ENCODE results near the gene PRDM16.
A peak's percentile ranks its signal among the peaks of the same experiment; 100 is the strongest.

The PRDM16 gene

DNA sequence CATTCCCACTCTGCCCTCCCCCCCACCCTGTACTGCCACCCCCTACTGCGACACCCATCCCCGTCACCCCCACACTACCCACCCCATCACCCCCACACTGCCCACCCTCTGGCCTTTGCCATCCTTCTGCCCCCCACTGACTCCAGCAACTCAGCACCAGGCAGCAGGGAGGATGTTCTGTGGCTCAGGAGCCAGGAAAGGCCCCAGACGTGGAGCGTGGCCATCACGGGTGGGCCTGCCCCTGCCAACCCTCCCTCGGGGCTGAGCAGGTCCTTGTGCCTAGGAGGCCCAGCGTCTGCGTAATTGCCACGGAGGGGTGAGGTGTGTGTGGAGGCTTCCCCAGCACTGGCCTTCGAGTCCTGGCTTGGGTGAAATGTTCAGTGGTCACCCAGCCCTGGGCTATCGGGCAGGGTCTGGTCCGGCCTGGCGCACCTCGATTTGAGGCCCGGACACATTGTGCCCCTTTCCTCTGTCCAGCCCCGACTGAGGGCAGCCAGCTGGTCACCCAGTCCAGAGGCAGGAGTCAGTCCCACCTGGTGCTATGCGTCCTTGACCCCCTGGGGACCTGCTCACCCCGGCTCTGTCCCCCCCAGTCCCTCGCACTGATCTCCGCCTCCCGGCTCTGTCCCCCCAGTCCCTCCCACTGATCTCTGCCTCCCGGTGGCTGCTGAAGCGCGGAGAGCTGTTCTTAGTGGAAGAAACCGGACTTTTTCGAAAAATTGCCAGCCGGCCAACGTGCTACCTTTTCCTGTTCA lies 408.4 kb downstream of the PRDM16 start:
- no peak for DNase-seq

DNA sequence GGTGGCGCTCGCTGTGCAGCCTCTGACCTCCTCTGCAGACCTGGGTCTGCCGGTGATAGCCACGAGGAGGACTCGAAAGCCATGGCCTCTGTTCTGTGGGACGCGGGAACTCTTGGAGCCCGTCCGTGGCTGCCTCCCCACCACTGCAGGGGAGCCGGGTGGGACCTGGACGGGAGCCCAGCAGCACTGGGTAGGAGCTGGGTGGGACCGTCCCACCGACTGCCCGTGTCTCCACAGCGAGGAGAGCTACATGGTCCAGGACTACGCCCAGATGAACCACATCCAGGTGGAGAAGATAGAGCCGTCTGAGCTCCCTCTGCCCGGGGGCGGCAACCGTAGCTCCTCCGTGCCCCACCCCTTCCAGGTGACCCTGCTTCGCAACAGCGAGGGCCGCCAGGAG lies 409.2 kb downstream of the PRDM16 start:
- DNase-seq: no peak

DNA sequence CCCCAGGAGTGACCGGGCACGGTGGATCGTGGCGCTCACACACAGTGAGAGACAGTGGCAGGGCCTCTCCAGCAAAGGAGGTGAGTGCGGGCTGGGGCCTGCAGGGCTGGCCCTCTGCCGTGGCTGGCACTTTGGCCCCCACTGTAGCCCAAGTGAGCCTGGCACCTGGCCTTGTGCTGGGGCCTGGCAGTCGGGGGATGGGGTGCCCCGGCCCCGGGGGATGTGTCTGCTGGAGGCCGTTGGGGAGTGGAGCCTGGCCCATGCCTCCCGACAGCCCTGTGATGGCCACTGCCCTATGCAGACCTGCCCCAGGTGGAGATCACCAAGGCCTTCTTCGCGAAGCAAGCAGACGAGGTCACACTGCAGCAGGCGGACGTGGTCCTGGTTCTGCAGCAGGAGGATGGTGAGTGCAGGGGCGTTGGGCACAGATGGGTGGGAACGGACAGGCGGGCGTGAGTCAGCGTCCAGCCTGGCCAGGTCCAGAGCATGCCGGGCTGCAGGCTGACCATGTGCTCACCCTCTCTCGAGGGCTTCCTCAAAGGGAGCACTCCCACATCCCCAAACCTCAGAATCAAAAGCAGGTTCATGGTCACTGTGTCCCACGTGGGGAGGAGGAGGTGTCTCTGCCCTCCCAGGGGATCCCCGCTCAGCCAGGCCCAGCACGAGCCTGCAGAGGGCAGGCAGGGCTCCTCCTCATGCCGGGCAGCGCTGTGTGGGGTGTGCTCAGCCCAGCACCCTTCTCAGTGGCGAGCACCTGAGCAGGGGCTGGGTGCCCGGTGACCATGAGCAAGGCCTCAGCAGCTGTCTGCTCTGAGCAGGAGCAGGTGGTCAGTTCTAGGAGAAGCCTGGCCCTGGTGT lies 410.7 kb downstream of the PRDM16 start:
- no peak for DNase-seq

DNA sequence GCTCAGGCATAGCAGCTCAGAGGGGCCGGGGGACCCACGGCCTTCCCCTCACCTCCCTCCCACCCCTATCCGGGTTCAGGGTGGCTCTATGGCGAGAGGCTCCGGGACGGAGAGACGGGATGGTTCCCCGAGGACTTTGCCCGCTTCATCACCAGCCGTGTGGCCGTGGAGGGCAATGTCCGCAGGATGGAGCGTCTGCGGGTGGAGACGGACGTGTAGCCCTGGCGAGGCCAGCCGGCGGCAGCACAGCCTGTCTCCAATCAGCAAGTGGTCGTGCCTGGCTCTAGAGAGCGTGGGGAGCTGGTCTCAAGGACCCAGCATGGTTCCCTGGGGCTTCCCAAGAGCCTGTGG lies 411.3 kb downstream of the PRDM16 start:
- DNase-seq: no peak

DNA sequence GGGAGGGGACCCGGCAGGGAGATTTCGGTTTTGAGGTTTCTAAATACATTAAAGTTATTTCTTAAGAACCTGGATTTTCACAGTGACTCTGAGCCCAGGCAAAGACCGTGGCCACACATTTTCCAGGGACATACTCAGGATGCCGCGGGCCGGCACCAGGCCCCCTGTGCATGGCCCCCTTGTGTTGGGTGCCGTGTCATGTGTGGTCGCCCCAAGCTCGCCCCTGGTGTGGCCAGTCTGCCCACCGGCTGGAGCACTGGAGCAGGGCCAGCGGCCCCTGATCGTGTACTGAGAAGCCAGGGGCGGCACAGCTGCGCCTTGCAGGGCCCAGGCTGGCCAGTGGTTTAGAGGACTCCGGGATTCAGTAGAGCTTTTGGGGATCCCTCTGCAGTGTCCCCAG lies 412.0 kb downstream of the PRDM16 start:
- no peak for DNase-seq

DNA sequence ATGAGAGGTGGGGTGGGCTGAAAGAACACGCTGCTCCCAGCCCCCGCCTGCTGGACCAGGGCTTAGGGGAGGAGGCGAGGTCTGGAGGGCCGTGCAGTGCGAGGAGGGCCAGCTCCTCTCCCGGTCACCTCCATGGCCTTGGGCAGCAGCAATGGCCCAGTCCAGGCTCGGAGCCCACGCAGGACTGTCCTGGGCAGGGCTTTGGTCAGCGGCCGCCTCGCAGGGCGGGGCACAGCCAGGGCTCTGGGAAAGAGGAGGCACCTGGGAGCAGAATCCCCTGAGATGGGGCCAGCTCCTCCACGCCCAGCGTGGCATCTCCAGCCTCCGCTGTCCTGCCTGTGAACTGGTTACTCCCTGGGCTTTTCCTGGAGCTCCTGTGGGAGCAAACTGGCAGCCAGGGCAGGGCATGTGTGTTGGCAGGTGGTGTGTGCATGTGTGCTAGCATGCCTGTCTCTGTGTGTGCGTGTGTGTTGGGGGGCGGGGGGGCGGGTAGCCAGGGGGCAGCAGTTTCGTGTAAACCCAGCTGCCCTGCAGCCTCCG lies 412.9 kb downstream of the PRDM16 start:
- DNase-seq: no peak

DNA sequence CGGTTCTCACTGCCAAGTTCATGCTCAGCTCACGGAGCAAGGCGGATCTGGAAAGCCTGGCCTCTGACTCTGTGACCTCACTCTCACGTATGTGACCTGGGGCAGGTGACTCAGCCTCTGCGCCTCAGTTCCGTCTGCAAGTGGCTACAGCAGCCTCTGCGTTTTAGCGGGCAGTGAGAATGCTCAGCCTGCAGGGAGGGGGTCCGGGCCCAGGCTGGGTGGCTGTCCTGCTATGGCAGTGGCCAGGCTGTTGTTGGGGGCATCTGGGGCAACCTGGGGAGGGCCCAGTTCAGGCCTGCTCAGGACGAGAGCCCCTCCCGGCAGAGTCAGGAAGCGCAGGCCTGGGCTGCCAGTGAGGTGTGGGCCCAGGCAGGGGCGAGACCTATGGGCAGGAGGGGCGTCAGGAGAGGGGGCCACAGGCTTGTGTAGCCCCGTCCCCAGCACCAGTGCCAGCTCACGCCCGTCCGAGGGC lies 413.4 kb downstream of the PRDM16 start:
- DNase-seq: no peak

DNA sequence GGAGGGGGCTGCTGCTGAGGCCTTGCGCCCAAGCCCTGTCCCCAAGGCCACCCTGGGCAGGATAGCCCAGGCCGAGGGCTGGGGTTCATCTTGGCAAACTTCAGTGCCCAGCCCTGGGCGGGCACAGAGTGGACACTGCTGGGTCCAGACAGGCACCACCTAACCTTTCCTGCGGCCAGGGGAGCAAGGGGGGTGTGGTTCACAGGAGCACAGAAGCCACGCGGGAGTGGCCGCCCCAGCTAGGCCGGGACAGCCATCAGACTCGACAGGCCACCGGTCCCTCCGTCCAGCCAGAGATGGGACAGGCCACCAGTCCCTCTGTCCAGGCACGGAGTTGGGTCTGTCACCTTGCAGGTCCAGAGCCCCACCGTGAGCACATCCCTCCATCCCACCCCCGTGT lies 414.4 kb downstream of the PRDM16 start:
- no peak for DNase-seq

DNA sequence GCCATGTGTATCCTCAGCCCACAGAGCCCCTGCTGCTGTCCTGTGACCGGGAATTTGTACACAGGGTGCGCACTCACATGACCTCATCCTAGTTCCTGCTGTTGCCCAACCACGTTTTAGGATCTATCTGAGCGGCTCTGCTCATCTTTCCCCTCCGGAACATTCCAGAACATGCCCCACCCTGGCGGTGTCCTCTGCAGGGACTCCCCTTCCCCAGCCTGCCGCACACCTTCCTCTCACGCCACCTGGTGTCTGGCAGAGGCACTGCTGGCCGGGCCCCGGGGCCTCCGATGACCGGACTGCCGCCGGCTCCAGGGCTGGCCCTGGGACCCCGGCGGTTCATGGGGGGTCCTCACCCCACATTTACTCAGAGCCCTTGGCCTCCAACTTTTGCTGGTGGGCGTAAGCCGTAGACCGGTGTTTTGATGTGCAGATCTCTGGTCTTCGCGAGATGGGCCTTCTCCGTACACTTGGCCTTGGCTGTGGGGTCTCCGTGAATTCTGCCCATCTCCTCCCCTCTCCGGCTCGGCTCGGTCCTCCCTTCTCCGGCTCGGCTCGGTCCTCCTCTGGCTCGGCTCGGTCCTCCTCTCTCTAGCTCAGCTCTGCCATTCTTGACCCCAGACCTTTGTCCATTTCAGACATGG lies 414.9 kb downstream of the PRDM16 start:
- peak; percentile 71 for DNase-seq

DNA sequence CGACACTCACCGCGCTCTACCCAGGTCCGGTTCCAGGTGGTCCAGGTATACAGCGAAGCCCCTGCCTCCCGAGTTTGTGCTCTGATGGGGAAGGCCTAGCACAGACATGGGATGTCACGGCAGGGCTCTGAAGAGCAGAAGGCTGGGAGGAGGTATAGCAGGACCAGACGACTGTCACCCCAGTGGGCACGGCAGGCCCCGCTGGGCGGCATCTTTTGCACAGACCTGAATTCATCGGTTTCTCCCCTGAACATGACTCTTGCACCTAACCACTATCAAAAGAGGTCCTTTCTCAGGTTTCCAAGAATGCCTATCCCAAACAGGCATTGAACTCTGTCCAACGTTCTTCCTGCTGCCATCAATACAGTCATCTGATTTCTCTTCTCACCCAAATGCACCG lies 416.0 kb downstream of the PRDM16 start:
- DNase-seq: no peak
